Hepatocyte (in vitro differentiated cells): ENCODE results near the gene CIC. TPM values are rescaled to one million over a fixed set of nuclear protein-coding genes. Genes with fewer than 3 reads are reported as not detected.
A peak's percentile ranks its signal among the peaks of the same experiment; 100 is the strongest.

Experiments
- DNase-seq: peaks from one replicate; pipeline ENCODE4 v3.0.0-alpha.2; 2016; ENCODE audit warnings: low spot score
- H2AFZ ChIP-seq: fragments of 200-600 bp; sonication (generic); 2 replicates; pipeline ENCODE4 v1.6.0; 2016; ENCODE audit warnings: antibody characterized with exemption, mild to moderate bottlenecking
- H3K27ac ChIP-seq: fragments of 200-600 bp; sonication (generic); 2 replicates; pipeline ENCODE4 v1.5.1; 2016; ENCODE audit warnings: mild to moderate bottlenecking
- H3K27me3 ChIP-seq: fragments of 200-600 bp; sonication (generic); 2 replicates; pipeline ENCODE4 v1.6.1; 2016
- H3K36me3 ChIP-seq: fragments of 200-600 bp; sonication (generic); replicated peaks from 2 replicates; pipeline ENCODE4 v1.5.1; 2016; ENCODE audit warnings: low read depth; ENCODE audit not compliant: insufficient read depth
- H3K4me1 ChIP-seq: fragments of 200-600 bp; sonication (generic); 2 replicates; pipeline ENCODE4 v1.5.1; 2016; ENCODE audit warnings: mild to moderate bottlenecking, moderate library complexity; ENCODE audit not compliant: insufficient read depth
- H3K4me2 ChIP-seq: fragments of 200-600 bp; sonication (generic); 2 replicates; pipeline ENCODE4 v1.6.0; 2016
- H3K4me3 ChIP-seq: fragments of 200-600 bp; sonication (generic); 2 replicates; pipeline ENCODE4 v1.5.1; 2016; ENCODE audit warnings: mild to moderate bottlenecking
- H3K79me2 ChIP-seq: fragments of 200-600 bp; sonication (generic); 2 replicates; pipeline ENCODE4 v1.6.0; 2017; ENCODE audit warnings: mild to moderate bottlenecking
- H3K9me2 ChIP-seq: fragments of 200-600 bp; sonication (generic); replicated peaks from 2 replicates; pipeline ENCODE4 v1.6.0; 2017; ENCODE audit warnings: mild to moderate bottlenecking; ENCODE audit not compliant: insufficient read depth
- H3K9me3 ChIP-seq: fragments of 200-600 bp; sonication (generic); 2 replicates; pipeline ENCODE4 v1.5.1; 2016; ENCODE audit warnings: low read depth, mild to moderate bottlenecking
- H4K20me1 ChIP-seq: fragments of 200-600 bp; sonication (generic); 2 replicates; pipeline ENCODE4 v1.6.0; 2016; ENCODE audit warnings: mild to moderate bottlenecking; ENCODE audit not compliant: insufficient read depth, poor library complexity, severe bottlenecking
- EZH2 ChIP-seq: fragments of 200-600 bp; sonication (generic); IDR thresholded peaks from 2 replicates; pipeline ENCODE4 v1.6.1; 2016; ENCODE audit warnings: antibody characterized with exemption, mild to moderate bottlenecking, borderline replicate concordance
- EZH2phosphoT487 ChIP-seq: fragments of 200-600 bp; sonication (generic); IDR thresholded peaks from one replicate; pipeline ENCODE4 v1.6.1; 2018; ENCODE audit warnings: antibody characterized with exemption, mild to moderate bottlenecking, low read depth, moderate library complexity; ENCODE audit not compliant: unreplicated experiment, severe bottlenecking
- WGBS: methylation state at CpG from one replicate; pipeline ENCODE4 v1.1.6; 2016; ENCODE audit warnings: low lambda C conversion rate; ENCODE audit errors: missing lambda C conversion rate; 5-methylcytosine and 5-hydroxymethylcytosine counted together
- polyA plus RNA-seq: library from polyadenylated mRNA; unstranded; fragments of >200 nt; fragmentation: Nextera tagmentation; extraction: Ambion mirVana; gene quantifications from 2 replicates; pipeline ENCODE4 v1.2.1, GENCODE V29; 2016
- total RNA-seq: library from RNA; depleted of rRNA; stranded (reverse); fragments of >200 nt; gene quantifications from 2 replicates; pipeline ENCODE4 v1.2.3, GENCODE V29; 2014
- TF ChIP-seq, protein P1 (sequence below): fragments of 200-600 bp; sonication (generic); IDR thresholded peaks from 2 replicates; pipeline ENCODE4 v1.5.1; 2016; ENCODE audit warnings: antibody characterized with exemption, mild to moderate bottlenecking; ENCODE audit not compliant: poor library complexity

The CIC gene
- total and polyA plus RNA-seq, 2 experiments from 2014 or later = 17.4 to 23.2 TPM

GRCh38 chr19:42311657-42312056, 42.6 kb downstream of the CIC start:
- Histone ChIP-seq H3K4me1 (no peaks in the 10 kb centered on the region), H3K9me3 (no peaks in the 10 kb centered on the region), H3K27me3 (peaks cover 24% of the 10 kb centered on the region), H3K9me2 (no peaks in the 10 kb centered on the region), H4K20me1 (no peaks in the 10 kb centered on the region), H3K36me3 (no peaks in the 10 kb centered on the region), H3K4me3 (no peak overlapping the region), H3K79me2 (no peaks in the 10 kb centered on the region), H3K27ac (no peak overlapping the region), H3K4me2 (no peak overlapping the region), H2AFZ (no peak overlapping the region)
- DNase-seq = no peak
- 55% methylated on average over 2 of the region's 2 CpGs for WGBS
- TF ChIP-seq EZH2phosphoT487 (no peak), EZH2 (no peak)
- TF ChIP-seq, protein P1, sequence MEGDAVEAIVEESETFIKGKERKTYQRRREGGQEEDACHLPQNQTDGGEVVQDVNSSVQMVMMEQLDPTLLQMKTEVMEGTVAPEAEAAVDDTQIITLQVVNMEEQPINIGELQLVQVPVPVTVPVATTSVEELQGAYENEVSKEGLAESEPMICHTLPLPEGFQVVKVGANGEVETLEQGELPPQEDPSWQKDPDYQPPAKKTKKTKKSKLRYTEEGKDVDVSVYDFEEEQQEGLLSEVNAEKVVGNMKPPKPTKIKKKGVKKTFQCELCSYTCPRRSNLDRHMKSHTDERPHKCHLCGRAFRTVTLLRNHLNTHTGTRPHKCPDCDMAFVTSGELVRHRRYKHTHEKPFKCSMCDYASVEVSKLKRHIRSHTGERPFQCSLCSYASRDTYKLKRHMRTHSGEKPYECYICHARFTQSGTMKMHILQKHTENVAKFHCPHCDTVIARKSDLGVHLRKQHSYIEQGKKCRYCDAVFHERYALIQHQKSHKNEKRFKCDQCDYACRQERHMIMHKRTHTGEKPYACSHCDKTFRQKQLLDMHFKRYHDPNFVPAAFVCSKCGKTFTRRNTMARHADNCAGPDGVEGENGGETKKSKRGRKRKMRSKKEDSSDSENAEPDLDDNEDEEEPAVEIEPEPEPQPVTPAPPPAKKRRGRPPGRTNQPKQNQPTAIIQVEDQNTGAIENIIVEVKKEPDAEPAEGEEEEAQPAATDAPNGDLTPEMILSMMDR = no peak

DNA sequence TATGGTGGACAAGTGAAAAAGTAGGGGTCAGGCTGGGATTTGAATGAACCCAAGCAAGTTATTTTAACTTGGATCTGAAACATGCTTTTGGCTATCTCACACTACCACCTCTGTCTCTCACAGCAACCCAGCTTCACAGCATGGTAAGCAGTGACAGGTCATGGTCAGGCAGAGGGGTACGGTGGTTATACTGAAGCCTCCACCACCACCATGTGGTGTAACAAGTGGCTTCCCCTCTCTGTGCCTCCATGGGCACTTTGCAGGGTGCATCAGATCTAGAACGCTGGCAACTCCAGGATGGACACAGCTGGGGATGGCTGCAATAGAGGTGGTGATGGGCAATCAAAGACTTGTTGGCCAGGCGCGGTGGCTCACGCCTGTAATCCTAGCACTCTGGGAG, 43.3 kb downstream of the CIC start:
- WGBS = 82% methylated on average over 5 of the region's 5 CpGs
- Histone ChIP-seq H2AFZ (no peak overlapping the region), H3K9me3 (no peaks in the 10 kb centered on the region), H3K79me2 (no peaks in the 10 kb centered on the region), H3K4me2 (peak overlapping the region; percentile 96), H3K9me2 (no peaks in the 10 kb centered on the region), H3K4me1 (no peaks in the 10 kb centered on the region), H4K20me1 (no peaks in the 10 kb centered on the region), H3K27me3 (peaks cover 24% of the 10 kb centered on the region), H3K4me3 (no peak overlapping the region), H3K27ac (no peak overlapping the region), H3K36me3 (no peaks in the 10 kb centered on the region)
- TF ChIP-seq, protein P1 = no peak
- TF ChIP-seq EZH2 (no peak), EZH2phosphoT487 (no peak)
- no peak for DNase-seq

GRCh38 chr19:42313096-42313839, 44.2 kb downstream of the CIC start, which contains the start of gene TMEM145:
TSS of gene TMEM145 (plus strand) at chr19:42313309. CDS start at chr19:42313377, 68 bp downstream.
- Histone ChIP-seq H3K9me3 (no peaks in the 10 kb centered on the region), H3K4me1 (no peaks in the 10 kb centered on the region), H3K4me3 (peak within 1 kb of the TSS; percentile 78), H3K36me3 (no peaks in the 10 kb centered on the region), H3K27ac (no peak within 1 kb of the TSS), H3K4me2 (peak within 1 kb of the TSS; percentile 96), H3K79me2 (no peaks in the 10 kb centered on the region), H4K20me1 (no peaks in the 10 kb centered on the region), H3K9me2 (no peaks in the 10 kb centered on the region), H3K27me3 (peaks cover 24% of the 10 kb centered on the region), H2AFZ (peak within 1 kb of the TSS; percentile 80)
- under 1% methylated on average over 38 of the region's 67 CpGs for WGBS
- TF ChIP-seq, protein P1 = peak; percentile 14
- TF ChIP-seq EZH2 (no peak), EZH2phosphoT487 (no peak)
- peak; percentile 80 for DNase-seq
